Neural progenitor cell (in vitro differentiated cells): ENCODE results near the gene SIAE.

Experiments
- CTCF ChIP-seq: fragments of 200-600 bp; sonication (generic); IDR thresholded peaks from 2 replicates; pipeline ENCODE4 v1.5.1; 2017; ENCODE audit warnings: antibody characterized with exemption, mild to moderate bottlenecking
- EZH2 ChIP-seq: fragments of 200-600 bp; sonication (generic); IDR thresholded peaks from 2 replicates; pipeline ENCODE4 v1.6.1; 2017; ENCODE audit warnings: antibody characterized with exemption, mild to moderate bottlenecking, moderate library complexity
- EZH2phosphoT487 ChIP-seq: fragments of 200-600 bp; sonication (generic); IDR thresholded peaks from 2 replicates; pipeline ENCODE4 v1.6.1; 2017; ENCODE audit warnings: antibody characterized with exemption

GRCh38 chr11:124670732-124671131, 2.8 kb downstream of the SIAE start:
- TF ChIP-seq CTCF: no peak
- no peak for TF ChIP-seq EZH2
- TF ChIP-seq EZH2phosphoT487: no peak
